ENCODE results near the gene CCDC88C.

The CCDC88C gene

GRCh38 chr14:91324606-91325575 is 92.7 kb downstream of the CCDC88C start:
- TF ChIP-seq CTCF (IDR thresholded peaks at IDR 0.05; ENCODE audit: low read depth, low read length, missing control alignments), result no peak
- in situ Hi-C loops (cut with HindIII; ENCODE audit: low sequenced_read_pairs), result loop anchor here (5.0 kb wide), 1 partner anchor 72 kb away; no protein-coding TSS in a partner anchor
- DNase-seq (ENCODE audit: low read depth), result no peak
- no peak overlapping the region for H3K4me3 ChIP-seq (ENCODE audit: low read depth, low read length)

DNA sequence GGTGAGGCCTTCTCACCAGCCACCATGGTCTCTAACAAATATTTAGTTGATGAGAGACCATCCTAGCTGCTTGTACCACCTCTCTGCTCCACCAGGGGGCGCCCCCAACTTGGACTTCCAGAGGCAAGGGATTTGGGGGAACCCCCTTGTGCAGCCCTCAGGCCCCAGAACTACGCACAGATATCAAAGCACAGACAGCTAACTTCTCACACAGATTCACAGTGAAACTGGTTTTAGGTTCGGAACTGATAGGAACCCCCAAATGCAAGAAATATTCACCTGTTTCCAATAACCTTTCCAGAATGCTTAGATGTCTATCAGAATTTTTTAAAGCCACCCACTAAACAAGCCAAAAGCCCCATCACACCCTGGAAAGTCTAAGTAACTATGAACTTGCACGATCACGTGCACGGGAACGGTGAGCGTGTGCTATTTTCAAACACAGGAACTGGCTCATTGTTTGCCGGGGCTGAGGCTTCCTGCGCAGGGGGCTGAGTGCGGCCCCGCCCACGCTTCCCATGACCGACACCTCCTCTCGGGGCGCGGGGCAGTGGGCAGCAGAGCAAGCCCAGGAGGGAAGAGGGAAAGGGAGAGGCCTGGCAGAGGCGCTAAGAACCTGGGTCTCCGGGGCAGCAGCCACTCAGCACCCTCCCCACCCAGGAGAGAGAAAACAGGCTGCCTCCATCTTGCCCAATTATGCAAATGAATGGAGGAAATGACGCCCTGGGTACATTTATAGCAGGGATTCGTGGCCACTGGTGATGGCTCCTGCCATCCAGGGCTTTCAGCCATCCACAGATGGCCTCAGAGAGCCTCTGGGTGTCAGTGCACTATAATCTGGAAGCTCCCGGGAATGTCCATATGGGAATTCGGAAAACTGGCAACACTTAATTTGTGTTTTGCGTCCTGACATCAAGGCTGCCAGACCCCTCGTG is 93.7 kb downstream of the CCDC88C start:
- no peak overlapping the region for H3K4me3 ChIP-seq (ENCODE audit: low read depth, low read length)
- peak; percentile 44 for DNase-seq (ENCODE audit: low read depth)
- TF ChIP-seq CTCF (IDR thresholded peaks at IDR 0.05; ENCODE audit: low read depth, low read length, missing control alignments), result peak; percentile 95
- in situ Hi-C loops (cut with HindIII; ENCODE audit: low sequenced_read_pairs), result no loop called here

DNA sequence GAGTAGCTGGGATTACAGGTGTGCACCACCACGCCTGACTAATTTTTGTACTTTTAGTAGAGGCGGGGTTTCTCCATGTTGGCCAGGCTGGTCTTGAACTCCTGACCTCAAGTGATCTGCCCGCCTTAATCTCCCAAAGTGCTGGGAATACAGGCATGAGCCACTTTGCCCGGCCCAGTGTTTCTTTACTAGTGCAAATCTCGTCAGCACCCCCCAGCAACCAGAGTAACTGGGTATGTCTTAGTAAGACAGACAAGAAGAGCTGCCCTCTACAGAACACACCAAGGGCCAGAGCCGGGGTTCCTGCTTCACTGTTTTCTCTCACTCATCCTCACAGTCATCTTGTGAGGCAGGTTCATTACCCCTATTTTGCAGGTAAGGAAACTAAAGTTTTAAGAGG is 94.6 kb downstream of the CCDC88C start:
- in situ Hi-C loops (cut with HindIII; ENCODE audit: low sequenced_read_pairs), result no loop called here
- no peak for TF ChIP-seq CTCF (IDR thresholded peaks at IDR 0.05; ENCODE audit: low read depth, low read length, missing control alignments)
- no peak for DNase-seq (ENCODE audit: low read depth)
- no peak overlapping the region for H3K4me3 ChIP-seq (ENCODE audit: low read depth, low read length)

DNA sequence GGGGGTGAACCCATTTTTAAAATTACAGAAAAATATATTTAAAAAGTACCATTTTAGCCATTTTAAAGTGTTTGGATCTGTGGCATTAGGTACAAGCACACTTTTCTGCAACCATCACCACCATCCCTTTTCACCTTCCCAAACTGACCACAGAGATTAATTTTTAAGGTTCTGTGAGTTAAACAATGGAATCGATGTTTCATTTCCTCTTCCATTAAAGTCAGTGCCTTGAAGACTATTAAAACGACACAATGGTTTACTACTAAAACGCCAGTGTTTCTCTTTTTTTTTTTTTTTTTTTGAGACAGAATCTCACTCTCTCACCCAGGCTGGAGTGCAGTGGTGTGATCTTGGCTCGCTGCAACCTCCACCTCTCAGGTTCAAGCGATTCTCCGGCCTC is 95.0 kb downstream of the CCDC88C start:
- in situ Hi-C loops (cut with HindIII; ENCODE audit: low sequenced_read_pairs), result no loop called here
- no peak for DNase-seq (ENCODE audit: low read depth)
- no peak for TF ChIP-seq CTCF (IDR thresholded peaks at IDR 0.05; ENCODE audit: low read depth, low read length, missing control alignments)
- no peak overlapping the region for H3K4me3 ChIP-seq (ENCODE audit: low read depth, low read length)

DNA sequence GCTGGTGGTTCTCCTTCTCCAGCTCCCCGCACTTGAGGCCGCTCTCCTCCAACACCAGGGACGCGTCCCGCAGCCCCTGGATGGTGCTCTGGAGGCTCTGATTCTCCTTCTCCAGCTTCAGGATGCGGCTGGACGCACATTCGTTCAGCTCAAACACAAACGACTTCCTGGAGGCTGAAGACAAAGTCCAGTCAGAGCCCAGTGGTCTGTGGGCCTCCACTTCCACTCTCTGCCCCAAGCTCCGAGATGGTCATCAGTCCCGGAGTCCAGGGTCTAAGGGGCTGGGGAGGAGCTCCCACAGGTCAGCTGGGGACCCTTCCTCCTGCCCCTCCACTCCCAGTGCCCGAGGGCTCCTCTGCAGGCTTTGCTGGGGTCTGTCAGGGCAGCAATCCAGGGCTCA is 96.5 kb downstream of the CCDC88C start:
- TF ChIP-seq CTCF (IDR thresholded peaks at IDR 0.05; ENCODE audit: low read depth, low read length, missing control alignments), result no peak
- in situ Hi-C loops (cut with HindIII; ENCODE audit: low sequenced_read_pairs), result no loop called here
- H3K4me3 ChIP-seq (ENCODE audit: low read depth, low read length), result no peak overlapping the region
- DNase-seq (ENCODE audit: low read depth), result no peak

- TF ChIP-seq CTCF (IDR thresholded peaks at IDR 0.05; ENCODE audit: low read depth, low read length, missing control alignments), result no peak
- no peak for DNase-seq (ENCODE audit: low read depth)
- in situ Hi-C loops (cut with HindIII; ENCODE audit: low sequenced_read_pairs), result no loop called here
- H3K4me3 ChIP-seq (ENCODE audit: low read depth, low read length), result no peak overlapping the region
Measured at GRCh38 chr14:91320266-91320665, 97.4 kb downstream of the CCDC88C start.
